GM21529 (cell line): ENCODE measurements around the gene SYT8.
"Not testable (repeated sequence)": the region's sequence is repeated elsewhere in the genome, so short reads cannot be mapped to it uniquely, and the experiment has no call there.

Experiments used
- ATAC-seq: cut with Tn5 transposase; IDR thresholded peaks from one replicate; pipeline ENCODE4 v1.9.1; 2021; ENCODE audit not compliant: unreplicated experiment

The SYT8 gene

GRCh38 chr11:1834779-1835670, at the start of gene SYT8:
Gene SYT8 (plus strand): TSS chr11:1834990. CDS start chr11:1835106, 116 bp downstream.
- no peak for ATAC-seq

GRCh38 chr11:1785749-1786413, 48.9 kb upstream of the SYT8 start:
- ATAC-seq = no peak

- no peak for ATAC-seq
Observed at GRCh38 chr11:1786466-1786865, 48.3 kb upstream of the SYT8 start.

GRCh38 chr11:1791912-1792311, 42.9 kb upstream of the SYT8 start:
- no peak for ATAC-seq

- no peak for ATAC-seq
Observed at GRCh38 chr11:1792461-1792860, 42.3 kb upstream of the SYT8 start.

- ATAC-seq = no peak
Observed at GRCh38 chr11:1793081-1793480, 41.7 kb upstream of the SYT8 start.

GRCh38 chr11:1796413-1797011, 38.3 kb upstream of the SYT8 start:
- ATAC-seq = no peak

- no peak for ATAC-seq
Observed at GRCh38 chr11:1797391-1798125, 37.2 kb upstream of the SYT8 start.

- ATAC-seq = no peak
Observed at GRCh38 chr11:1803246-1803645, 31.5 kb upstream of the SYT8 start.

GRCh38 chr11:1803835-1804519, 30.8 kb upstream of the SYT8 start:
- ATAC-seq = not testable (repeated sequence)

- ATAC-seq = no peak
Observed at GRCh38 chr11:1805525-1805924, 29.3 kb upstream of the SYT8 start.

GRCh38 chr11:1807264-1807995, 27.4 kb upstream of the SYT8 start:
- ATAC-seq = no peak

- no peak for ATAC-seq
Observed at GRCh38 chr11:1810761-1811160, 24.0 kb upstream of the SYT8 start.

GRCh38 chr11:1812274-1812673, 22.5 kb upstream of the SYT8 start:
- no peak for ATAC-seq

GRCh38 chr11:1812801-1813200, 22.0 kb upstream of the SYT8 start:
- ATAC-seq = no peak

GRCh38 chr11:1813356-1813755, 21.4 kb upstream of the SYT8 start:
- ATAC-seq = not testable (repeated sequence)

GRCh38 chr11:1814691-1815090, 20.1 kb upstream of the SYT8 start:
- no peak for ATAC-seq

GRCh38 chr11:1815311-1815710, 19.5 kb upstream of the SYT8 start:
- no peak for ATAC-seq

GRCh38 chr11:1815751-1816150, 19.0 kb upstream of the SYT8 start:
- no peak for ATAC-seq

- no peak for ATAC-seq
Observed at GRCh38 chr11:1817000-1817399, 17.8 kb upstream of the SYT8 start.
